SK-N-SH (cell line): ENCODE results near the gene DLX6. TPM values are rescaled to one million over a fixed set of nuclear protein-coding genes. Genes with fewer than 3 reads are reported as not detected.

ENCODE experiments used
- CTCF ChIA-PET: fragments of 300-600, 350-600 bp; formaldehyde crosslinking; extraction: SDS; loops from one replicate; lab custom pipeline; 2021; lab: Yijun Ruan, JAX
- POLR2A ChIA-PET: fragments of 350-600 bp; sonication (Branson Sonifier 250); formaldehyde crosslinking; extraction: SDS; loops from one replicate; lab custom pipeline; 2020; ENCODE audit warnings: antibody characterized with exemption, inconsistent platforms; lab: Yijun Ruan, JAX
- DNase-seq: peaks from one replicate; pipeline ENCODE4 v3.0.0; 2012
- H2AFZ ChIP-seq: fragments of 200-600 bp; sonication (generic); 2 replicates; pipeline ENCODE4 v1.8.1; 2016; ENCODE audit warnings: antibody characterized with exemption, mild to moderate bottlenecking, low read depth
- H3F3A ChIP-seq: fragments of 200-600 bp; sonication (generic); replicated peaks from 2 replicates; pipeline ENCODE3; 2016; ENCODE audit warnings: antibody characterized with exemption, mild to moderate bottlenecking; ENCODE audit not compliant: insufficient read depth
- H3K27ac ChIP-seq, 2 experiments: fragments of 200-500 bp in 1 of 2; fragments of 200-600 bp in 1 of 2; sonication (Bioruptor generic) in 1 of 2; sonication (generic), shearing (Covaris generic) in 1 of 2; 2 replicates each; pipeline versions ENCODE4 v1.5.1 to v1.6.1; 2014 to 2016; ENCODE audit warnings: low read depth in 2 of 2, inconsistent platforms in 1 of 2, low read length in 1 of 2, mild to moderate bottlenecking in 1 of 2, mixed read lengths in 1 of 2
- H3K27me3 ChIP-seq: fragments of 200-600 bp; sonication (generic), shearing (Covaris generic); 2 replicates; pipeline ENCODE4 v1.6.1; 2016; ENCODE audit warnings: mixed run types; ENCODE audit not compliant: insufficient read depth
- H3K36me3 ChIP-seq, 2 experiments: fragments of 200-500 bp in 1 of 2; fragments of 200-600 bp in 1 of 2; sonication (Bioruptor generic) in 1 of 2; sonication (generic) in 1 of 2; replicated peaks in 1 of 2; 2 replicates each; pipeline versions ENCODE3 to v1.5.1; 2014 to 2016; ENCODE audit warnings: low read length in 1 of 2, mild to moderate bottlenecking in 1 of 2; ENCODE audit not compliant: insufficient read depth in 2 of 2, control insufficient read depth in 1 of 2
- H3K4me1 ChIP-seq, 2 experiments: fragments of 200-500 bp in 1 of 2; fragments of 200-600 bp in 1 of 2; sonication (Bioruptor generic) in 1 of 2; sonication (generic), shearing (Covaris generic) in 1 of 2; 2 replicates each; pipeline versions ENCODE4 v1.5.1 to v1.6.1; 2014 to 2016; ENCODE audit warnings: low read depth in 1 of 2, low read length in 1 of 2, mixed run types in 1 of 2; ENCODE audit not compliant: insufficient read depth in 2 of 2, control insufficient read depth in 1 of 2
- H3K4me2 ChIP-seq: fragments of 200-600 bp; sonication (generic), shearing (Covaris generic); 2 replicates; pipeline ENCODE4 v1.6.1; 2017; ENCODE audit warnings: mixed run types
- H3K4me3 ChIP-seq, 2 experiments: fragments of 200-500 bp in 1 of 2; fragments of 200-600 bp in 1 of 2; sonication (Bioruptor generic) in 1 of 2; sonication (generic), shearing (Covaris generic) in 1 of 2; 2 replicates each; pipeline versions ENCODE4 v1.5.1 to v1.8.1; 2014 to 2016; ENCODE audit warnings: low read depth in 2 of 2, inconsistent platforms in 1 of 2, low read length in 1 of 2, mild to moderate bottlenecking in 1 of 2, mixed read lengths in 1 of 2, moderate library complexity in 1 of 2
- H3K79me2 ChIP-seq: fragments of 200-600 bp; sonication (generic); 2 replicates; pipeline ENCODE4 v1.8.1; 2017; ENCODE audit warnings: mild to moderate bottlenecking; ENCODE audit not compliant: insufficient read depth
- H3K9ac ChIP-seq: fragments of 200-600 bp; sonication (generic); 2 replicates; pipeline ENCODE4 v1.6.1; 2017; ENCODE audit warnings: mixed run types
- H3K9me2 ChIP-seq: fragments of 200-600 bp; sonication (generic); 2 replicates; pipeline ENCODE4 v1.6.1; 2017; ENCODE audit warnings: mixed run types
- H3K9me3 ChIP-seq: fragments of 200-600 bp; sonication (generic); 2 replicates; pipeline ENCODE4 v1.6.1; 2017; ENCODE audit warnings: mixed run types, mild to moderate bottlenecking, moderate library complexity
- H4K20me1 ChIP-seq: fragments of 200-600 bp; sonication (generic); 2 replicates; pipeline ENCODE4 v1.6.1; 2017; ENCODE audit warnings: mild to moderate bottlenecking, mixed run types; ENCODE audit not compliant: insufficient read depth
- CHD2 ChIP-seq: fragments of 150-350 bp; IDR thresholded peaks from 2 replicates; pipeline ENCODE4 v1.6.1; 2018; ENCODE audit warnings: low read length; ENCODE audit not compliant: partially characterized antibody
- CTCF ChIP-seq: fragments of 200-600 bp; sonication (generic); IDR thresholded peaks from 2 replicates; pipeline ENCODE4 v1.6.1; 2017; ENCODE audit warnings: antibody characterized with exemption, mild to moderate bottlenecking, moderate library complexity
- FOXM1 ChIP-seq: IDR thresholded peaks from 2 replicates; pipeline ENCODE4 v1.4.0; 2012; ENCODE audit warnings: low read depth, mild to moderate bottlenecking
- GABPA ChIP-seq: IDR thresholded peaks from 2 replicates; pipeline ENCODE4 v1.4.0; 2012; ENCODE audit warnings: low read depth, mild to moderate bottlenecking
- POLR2AphosphoS5 ChIP-seq: IDR thresholded peaks from 2 replicates; pipeline ENCODE4 v1.6.1; 2012; ENCODE audit warnings: low read depth, low read length
- RCOR1 ChIP-seq: fragments of 150-350 bp; IDR thresholded peaks from 2 replicates; pipeline ENCODE4 v1.6.1; 2017; ENCODE audit warnings: antibody characterized with exemption, low read length
- REST ChIP-seq: IDR thresholded peaks from 2 replicates; pipeline ENCODE4 v1.6.1; 2012; ENCODE audit warnings: mild to moderate bottlenecking, low read depth, low read length, moderate library complexity
- RFX5 ChIP-seq: IDR thresholded peaks from 2 replicates; pipeline ENCODE4 v1.6.1; 2012; ENCODE audit warnings: mild to moderate bottlenecking, improper control_type of control experiment, low read length
- RXRA ChIP-seq: IDR thresholded peaks from 2 replicates; pipeline ENCODE4 v1.4.0; 2012; ENCODE audit warnings: low read depth, mild to moderate bottlenecking, borderline replicate concordance
- SIN3A ChIP-seq: IDR thresholded peaks from 2 replicates; pipeline ENCODE4 v1.6.1; 2012; ENCODE audit warnings: low read depth, mild to moderate bottlenecking, low read length, moderate library complexity, borderline replicate concordance
- SMC3 ChIP-seq: IDR thresholded peaks from 2 replicates; pipeline ENCODE4 v1.6.1; 2012; ENCODE audit warnings: low read depth, low read length, improper control_type of control experiment
- TAF1 ChIP-seq: IDR thresholded peaks from 2 replicates; pipeline ENCODE4 v1.6.1; 2012; ENCODE audit warnings: low read depth, mild to moderate bottlenecking, low read length, moderate library complexity, borderline replicate concordance
- WGBS: methylation state at CpG from one replicate; pipeline ENCODE4 v1.1.6; 2017; ENCODE audit warnings: low lambda C conversion rate; 5-methylcytosine and 5-hydroxymethylcytosine counted together
- polyA plus RNA-seq, 3 experiments: library from polyadenylated mRNA; depleted of rRNA; stranded (reverse); fragments of >200 nt; gene quantifications; 2 replicates each; pipeline ENCODE4 v1.2.3, GENCODE V29; 2012
- TF ChIP-seq, protein P1 (sequence below): IDR thresholded peaks from 2 replicates; pipeline ENCODE4 v1.4.0; 2012; ENCODE audit warnings: low read depth
- TF ChIP-seq, protein P2 (sequence below): fragments of 150-350 bp; IDR thresholded peaks from 2 replicates; pipeline ENCODE4 v1.6.1; 2017; ENCODE audit warnings: antibody characterized with exemption, low read length, low read depth, borderline replicate concordance

Gene DLX6
- polyA plus RNA-seq, 1 of the 3 experiments (the other 2 are of a cell fraction): 0.23 TPM

DNA sequence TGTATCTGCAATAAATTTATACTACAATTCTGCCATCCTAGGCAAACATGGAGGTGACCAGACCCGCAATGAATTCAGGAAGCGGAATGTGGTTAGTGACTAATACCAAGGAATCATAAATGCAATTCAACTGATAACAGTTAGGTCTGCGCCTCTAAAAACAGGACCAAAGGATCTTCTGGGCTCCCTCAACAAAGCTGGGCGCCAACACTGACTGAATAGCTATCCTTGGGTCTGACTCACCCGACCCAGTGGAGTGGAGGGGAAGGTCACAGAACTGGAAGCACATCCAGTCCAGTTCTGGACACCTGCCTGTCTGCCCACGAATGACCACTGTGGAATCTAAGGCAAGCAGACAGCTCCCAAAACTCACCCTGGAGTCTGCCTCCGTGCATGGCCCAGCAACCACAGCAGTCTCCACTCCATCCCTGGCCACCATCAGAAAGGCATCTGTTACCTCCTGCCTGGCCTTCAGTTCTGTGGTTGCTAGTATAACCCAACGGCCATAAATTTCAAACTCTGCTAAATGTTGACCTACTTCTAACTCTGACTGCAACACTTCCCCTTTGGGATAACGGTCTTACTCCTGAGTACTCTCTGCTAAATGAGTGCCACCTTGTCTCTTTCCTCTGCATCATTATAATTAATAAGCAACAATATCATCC, 43.0 kb upstream of the DLX6 start:
- H3K4me1 ChIP-seq: no peaks in the 10 kb centered on the region

More for the DNA sequence above, 43.0 kb upstream of the DLX6 start:
- no peaks in the 10 kb centered on the region for H3K36me3 ChIP-seq
- H4K20me1 ChIP-seq: no peaks in the 10 kb centered on the region
- no peaks in the 10 kb centered on the region for H3K79me2 ChIP-seq
- CTCF ChIA-PET: interaction anchor here (1.0 kb wide), 1 partner anchor 142 kb away, joined by 3 read pairs; no protein-coding TSS in a partner anchor
- H3K27ac ChIP-seq: no peak overlapping the region
- 40% methylated on average over 9 of the region's 9 CpGs for WGBS
- H3K9ac ChIP-seq: no peak overlapping the region
- H2AFZ ChIP-seq: no peak overlapping the region
- no peaks in the 10 kb centered on the region for H3K9me3 ChIP-seq
- DNase-seq: no peak
- TF ChIP-seq RXRA (no peak), FOXM1 (no peak), SIN3A (no peak), REST (no peak), SMC3 (no peak), GABPA (no peak), POLR2AphosphoS5 (no peak), RFX5 (no peak), TAF1 (no peak), CHD2 (no peak), CTCF (no peak), RCOR1 (no peak)
- TF ChIP-seq, protein P1, sequence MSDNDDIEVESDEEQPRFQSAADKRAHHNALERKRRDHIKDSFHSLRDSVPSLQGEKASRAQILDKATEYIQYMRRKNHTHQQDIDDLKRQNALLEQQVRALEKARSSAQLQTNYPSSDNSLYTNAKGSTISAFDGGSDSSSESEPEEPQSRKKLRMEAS: no peak
- TF ChIP-seq, protein P2, sequence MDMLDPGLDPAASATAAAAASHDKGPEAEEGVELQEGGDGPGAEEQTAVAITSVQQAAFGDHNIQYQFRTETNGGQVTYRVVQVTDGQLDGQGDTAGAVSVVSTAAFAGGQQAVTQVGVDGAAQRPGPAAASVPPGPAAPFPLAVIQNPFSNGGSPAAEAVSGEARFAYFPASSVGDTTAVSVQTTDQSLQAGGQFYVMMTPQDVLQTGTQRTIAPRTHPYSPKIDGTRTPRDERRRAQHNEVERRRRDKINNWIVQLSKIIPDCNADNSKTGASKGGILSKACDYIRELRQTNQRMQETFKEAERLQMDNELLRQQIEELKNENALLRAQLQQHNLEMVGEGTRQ: no peak
- H3K4me3 ChIP-seq: no peak overlapping the region
- H3K27me3 ChIP-seq: no peaks in the 10 kb centered on the region
- H3F3A ChIP-seq: no peaks in the 10 kb centered on the region
- no peaks in the 10 kb centered on the region for H3K9me2 ChIP-seq
- no peak overlapping the region for H3K4me2 ChIP-seq
- POLR2A ChIA-PET: no interaction called here
